ENCODE data around the gene DLGAP1.

GRCh38 chr18:3625742-3626091, 829.4 kb downstream of the DLGAP1 start:
- TF ChIP-seq CTCF (IDR thresholded peaks at IDR 0.05; ENCODE audit: low read length) = no peak
- no peak for TF ChIP-seq EZH2 (IDR thresholded peaks at IDR 0.05; ENCODE audit: borderline replicate concordance, low read length)

Data from OCI-LY1 (cell line).